GM21526 (cell line): ENCODE results near the gene LFNG.
A peak's percentile ranks its signal among the peaks of the same experiment; 100 is the strongest.

Experiments
- ATAC-seq: cut with Tn5 transposase; IDR thresholded peaks from one replicate; pipeline ENCODE4 v1.9.1; 2021; ENCODE audit warnings: moderate library complexity; ENCODE audit not compliant: unreplicated experiment, low FRiP score

LFNG gene

GRCh38 chr7:2566890-2567678 is 47.5 kb downstream of the LFNG start:
- ATAC-seq, result peak; percentile 94

GRCh38 chr7:2567679-2568278 is 48.2 kb downstream of the LFNG start:
- ATAC-seq, result no peak

GRCh38 chr7:2568521-2569223 is 49.1 kb downstream of the LFNG start:
- ATAC-seq, result no peak

GRCh38 chr7:2569421-2569820 is 49.8 kb downstream of the LFNG start:
- ATAC-seq, result no peak

GRCh38 chr7:2570021-2570420 is 50.4 kb downstream of the LFNG start:
- ATAC-seq, result no peak

GRCh38 chr7:2571409-2571808 is 51.8 kb downstream of the LFNG start:
- no peak for ATAC-seq

GRCh38 chr7:2572101-2572842 is 52.7 kb downstream of the LFNG start:
- no peak for ATAC-seq

GRCh38 chr7:2573761-2574160 is 54.2 kb downstream of the LFNG start:
- ATAC-seq, result no peak

GRCh38 chr7:2575046-2575732 is 55.6 kb downstream of the LFNG start:
- ATAC-seq, result no peak

GRCh38 chr7:2575733-2576340 is 56.3 kb downstream of the LFNG start:
- ATAC-seq, result no peak

- no peak for ATAC-seq
These were observed 57.3 kb downstream of the LFNG start for GRCh38 chr7:2576742-2577491.
